ENCODE data around the gene GHITM. TPM values are rescaled to one million over a fixed set of nuclear protein-coding genes. Genes with fewer than 3 reads are reported as not detected.

The GHITM gene
- total RNA-seq, 1 experiment from 2014 or later = 127 TPM

DNA sequence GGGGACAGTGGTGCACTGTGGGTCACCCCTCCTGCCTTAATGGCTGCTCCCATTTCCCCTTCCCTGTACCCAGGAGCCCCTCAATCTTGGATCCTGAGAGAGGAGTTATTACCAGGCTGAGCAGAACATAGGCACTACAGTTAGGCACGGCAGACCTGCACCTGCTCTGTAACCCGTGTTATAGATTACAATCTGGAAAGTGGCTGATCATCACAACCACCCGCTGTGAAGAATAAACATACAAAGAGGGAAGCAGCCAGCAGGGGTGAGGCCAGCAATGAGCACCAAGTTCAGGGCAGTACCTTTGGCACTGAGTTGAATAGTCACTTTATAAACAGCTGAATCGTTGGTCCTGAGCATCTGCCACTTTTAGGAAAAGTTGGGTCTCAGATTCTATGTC is 56.8 kb downstream of the GHITM start:
- TF ChIP-seq EZH2 (IDR thresholded peaks at IDR 0.05; ENCODE audit: borderline replicate concordance, low read depth, low read length, poor library complexity, severe bottlenecking) = no peak
- TF ChIP-seq, protein P1, sequence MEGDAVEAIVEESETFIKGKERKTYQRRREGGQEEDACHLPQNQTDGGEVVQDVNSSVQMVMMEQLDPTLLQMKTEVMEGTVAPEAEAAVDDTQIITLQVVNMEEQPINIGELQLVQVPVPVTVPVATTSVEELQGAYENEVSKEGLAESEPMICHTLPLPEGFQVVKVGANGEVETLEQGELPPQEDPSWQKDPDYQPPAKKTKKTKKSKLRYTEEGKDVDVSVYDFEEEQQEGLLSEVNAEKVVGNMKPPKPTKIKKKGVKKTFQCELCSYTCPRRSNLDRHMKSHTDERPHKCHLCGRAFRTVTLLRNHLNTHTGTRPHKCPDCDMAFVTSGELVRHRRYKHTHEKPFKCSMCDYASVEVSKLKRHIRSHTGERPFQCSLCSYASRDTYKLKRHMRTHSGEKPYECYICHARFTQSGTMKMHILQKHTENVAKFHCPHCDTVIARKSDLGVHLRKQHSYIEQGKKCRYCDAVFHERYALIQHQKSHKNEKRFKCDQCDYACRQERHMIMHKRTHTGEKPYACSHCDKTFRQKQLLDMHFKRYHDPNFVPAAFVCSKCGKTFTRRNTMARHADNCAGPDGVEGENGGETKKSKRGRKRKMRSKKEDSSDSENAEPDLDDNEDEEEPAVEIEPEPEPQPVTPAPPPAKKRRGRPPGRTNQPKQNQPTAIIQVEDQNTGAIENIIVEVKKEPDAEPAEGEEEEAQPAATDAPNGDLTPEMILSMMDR (conservative IDR thresholded peaks at IDR 0.05; ENCODE audit: low read depth, low read length) = no peak
- H3K27ac ChIP-seq (ENCODE audit: low read depth, low read length, poor library complexity, severe bottlenecking) = no peak overlapping the region
- H3K27me3 ChIP-seq (replicated peaks; ENCODE audit: insufficient read depth, low read depth, low read length, poor library complexity) = peaks cover 82% of the 10 kb centered on the region
- DNase-seq (ENCODE audit: low spot score) = no peak
- ChIA-PET CTCF (no interaction called here), POLR2A (ENCODE audit: low non-redundant PET) (no interaction called here)
- no peaks in the 10 kb centered on the region for H3K4me1 ChIP-seq (ENCODE audit: insufficient read depth, low read length, poor library complexity, severe bottlenecking)
- no peaks in the 10 kb centered on the region for H3K9me3 ChIP-seq (ENCODE audit: low read depth, low read length, poor library complexity, severe bottlenecking)
- no peak overlapping the region for H3K4me3 ChIP-seq (ENCODE audit: low read depth, low read length, poor library complexity, severe bottlenecking)
- intact Hi-C loops (cut with micrococcal nuclease; ENCODE audit: unreplicated experiment) = no loop called here
- no TSS peak for BruUV-seq (replicated peaks)
- no peaks in the 10 kb centered on the region for H3K36me3 ChIP-seq (ENCODE audit: insufficient read depth, low read length, poor library complexity, severe bottlenecking)

DNA sequence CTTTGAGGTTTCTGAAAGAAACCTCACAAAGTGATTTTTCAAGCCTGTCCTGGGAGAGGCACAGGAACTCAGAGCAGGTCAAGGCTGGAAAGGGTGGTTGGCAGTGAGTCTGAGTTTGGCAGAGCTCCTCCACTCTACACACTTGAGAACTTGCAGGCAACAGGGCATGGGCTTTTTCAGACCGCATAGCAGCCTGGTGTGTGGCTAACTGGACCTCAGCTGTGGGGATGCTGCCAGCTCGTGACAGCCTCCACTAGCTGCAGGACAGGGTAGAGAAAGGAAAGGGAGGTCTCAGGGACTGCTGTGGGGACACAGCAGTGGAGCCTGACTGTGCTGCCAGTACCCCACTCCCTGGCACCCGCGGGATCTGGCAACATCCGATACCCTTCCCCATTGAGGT is 57.6 kb downstream of the GHITM start:
- H3K27me3 ChIP-seq (replicated peaks; ENCODE audit: insufficient read depth, low read depth, low read length, poor library complexity) = peaks cover 76% of the 10 kb centered on the region
- CTCF ChIA-PET = no interaction called here
- H3K36me3 ChIP-seq (ENCODE audit: insufficient read depth, low read length, poor library complexity, severe bottlenecking) = no peaks in the 10 kb centered on the region
- H3K4me3 ChIP-seq (ENCODE audit: low read depth, low read length, poor library complexity, severe bottlenecking) = no peak overlapping the region
- H3K27ac ChIP-seq (ENCODE audit: low read depth, low read length, poor library complexity, severe bottlenecking) = no peak overlapping the region
- no peak for DNase-seq (ENCODE audit: low spot score)
- no peaks in the 10 kb centered on the region for H3K4me1 ChIP-seq (ENCODE audit: insufficient read depth, low read length, poor library complexity, severe bottlenecking)
- POLR2A ChIA-PET (ENCODE audit: low non-redundant PET) = no interaction called here
- TF ChIP-seq, protein P1 (conservative IDR thresholded peaks at IDR 0.05; ENCODE audit: low read depth, low read length) = no peak
- TF ChIP-seq EZH2 (IDR thresholded peaks at IDR 0.05; ENCODE audit: borderline replicate concordance, low read depth, low read length, poor library complexity, severe bottlenecking) = no peak
- H3K9me3 ChIP-seq (ENCODE audit: low read depth, low read length, poor library complexity, severe bottlenecking) = no peaks in the 10 kb centered on the region
- BruUV-seq (replicated peaks) = no TSS peak
- intact Hi-C loops (cut with micrococcal nuclease; ENCODE audit: unreplicated experiment) = no loop called here

DNA sequence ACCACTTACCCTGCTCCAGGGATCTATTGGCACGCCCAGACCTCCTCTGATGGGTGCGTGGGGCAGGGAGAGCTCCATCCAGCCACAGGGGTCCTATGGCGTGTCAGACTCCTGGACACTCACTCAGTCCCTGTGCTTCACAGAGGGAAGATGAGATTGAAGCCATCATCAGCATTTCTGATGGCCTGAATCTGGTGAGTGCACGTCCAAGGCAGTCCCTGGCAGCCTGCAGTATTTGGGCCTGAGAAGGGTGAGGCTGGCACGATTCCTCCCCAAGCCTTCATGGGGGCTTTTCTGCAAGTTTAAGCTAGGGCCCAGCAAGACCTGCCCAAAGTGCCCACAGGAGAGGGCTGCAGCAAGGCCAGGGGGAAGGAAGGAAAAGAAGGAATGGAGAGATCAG is 58.3 kb downstream of the GHITM start:
- Histone ChIP-seq H3K27ac (ENCODE audit: low read depth, low read length, poor library complexity, severe bottlenecking) (no peak overlapping the region), H3K4me3 (ENCODE audit: low read depth, low read length, poor library complexity, severe bottlenecking) (no peak overlapping the region), H3K36me3 (ENCODE audit: insufficient read depth, low read length, poor library complexity, severe bottlenecking) (no peaks in the 10 kb centered on the region), H3K9me3 (ENCODE audit: low read depth, low read length, poor library complexity, severe bottlenecking) (no peaks in the 10 kb centered on the region), H3K27me3 (replicated peaks; ENCODE audit: insufficient read depth, low read depth, low read length, poor library complexity) (peaks cover 72% of the 10 kb centered on the region), H3K4me1 (ENCODE audit: insufficient read depth, low read length, poor library complexity, severe bottlenecking) (no peaks in the 10 kb centered on the region)
- no TSS peak for BruUV-seq (replicated peaks)
- TF ChIP-seq EZH2 (IDR thresholded peaks at IDR 0.05; ENCODE audit: borderline replicate concordance, low read depth, low read length, poor library complexity, severe bottlenecking) = no peak
- TF ChIP-seq, protein P1 (conservative IDR thresholded peaks at IDR 0.05; ENCODE audit: low read depth, low read length) = no peak
- no peak for DNase-seq (ENCODE audit: low spot score)
- ChIA-PET POLR2A (ENCODE audit: low non-redundant PET) (no interaction called here), CTCF (no interaction called here)
- intact Hi-C loops (cut with micrococcal nuclease; ENCODE audit: unreplicated experiment) = no loop called here
